Mammary epithelial cell (primary cell): ENCODE data around the gene PRKG2.

ENCODE experiments used
- EZH2 ChIP-seq: IDR thresholded peaks from 2 replicates; pipeline ENCODE4 v1.6.1; 2012; ENCODE audit warnings: low read length, inconsistent platforms, borderline replicate concordance
- TF ChIP-seq, protein P1 (sequence below), 2 donors: IDR thresholded peaks in 1 of 2; conservative IDR thresholded peaks in 1 of 2; 2 replicates each; pipeline ENCODE4 v1.5.1; 2011 to 2012; ENCODE audit warnings: inconsistent platforms in 2 of 2, low read length in 2 of 2, mild to moderate bottlenecking in 2 of 2, control low read depth in 1 of 2, low read depth in 1 of 2; ENCODE audit not compliant: insufficient read depth in 1 of 2; ENCODE audit errors: extremely low read depth in 1 of 2

DNA sequence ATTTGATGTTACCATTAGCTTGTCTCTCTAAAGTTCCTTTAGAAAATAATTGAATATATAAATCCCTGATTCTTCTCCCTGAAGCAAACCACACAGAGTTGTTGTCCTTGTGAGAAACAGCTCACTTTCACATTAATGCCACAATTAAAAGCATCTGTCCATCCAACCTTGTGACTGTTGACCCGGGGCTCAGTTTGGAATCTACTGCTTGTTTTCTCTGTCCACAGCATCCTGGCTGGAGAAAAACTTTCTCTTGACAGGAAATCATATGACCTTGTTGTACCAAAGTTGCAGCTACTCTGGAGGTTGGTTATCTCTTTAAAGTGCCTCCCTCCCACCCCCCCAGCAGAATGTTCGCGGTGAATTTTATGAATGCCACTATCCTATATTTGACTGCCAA lies 3.1 kb downstream of the PRKG2 start:
- TF ChIP-seq, protein P1, sequence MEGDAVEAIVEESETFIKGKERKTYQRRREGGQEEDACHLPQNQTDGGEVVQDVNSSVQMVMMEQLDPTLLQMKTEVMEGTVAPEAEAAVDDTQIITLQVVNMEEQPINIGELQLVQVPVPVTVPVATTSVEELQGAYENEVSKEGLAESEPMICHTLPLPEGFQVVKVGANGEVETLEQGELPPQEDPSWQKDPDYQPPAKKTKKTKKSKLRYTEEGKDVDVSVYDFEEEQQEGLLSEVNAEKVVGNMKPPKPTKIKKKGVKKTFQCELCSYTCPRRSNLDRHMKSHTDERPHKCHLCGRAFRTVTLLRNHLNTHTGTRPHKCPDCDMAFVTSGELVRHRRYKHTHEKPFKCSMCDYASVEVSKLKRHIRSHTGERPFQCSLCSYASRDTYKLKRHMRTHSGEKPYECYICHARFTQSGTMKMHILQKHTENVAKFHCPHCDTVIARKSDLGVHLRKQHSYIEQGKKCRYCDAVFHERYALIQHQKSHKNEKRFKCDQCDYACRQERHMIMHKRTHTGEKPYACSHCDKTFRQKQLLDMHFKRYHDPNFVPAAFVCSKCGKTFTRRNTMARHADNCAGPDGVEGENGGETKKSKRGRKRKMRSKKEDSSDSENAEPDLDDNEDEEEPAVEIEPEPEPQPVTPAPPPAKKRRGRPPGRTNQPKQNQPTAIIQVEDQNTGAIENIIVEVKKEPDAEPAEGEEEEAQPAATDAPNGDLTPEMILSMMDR (conservative IDR thresholded peaks at IDR 0.05 in 1 of 2, IDR thresholded peaks at IDR 0.05 in 1 of 2; ENCODE audit: extremely low read depth in 1 of 2, insufficient read depth in 1 of 2, low read depth in 1 of 2, low read length in 2 of 2) = no peak
- TF ChIP-seq EZH2 = no peak
